ELR (cell line): Measurements from ENCODE around the gene SUPT5H.

Experiments
- DNase-seq: peaks from one replicate; pipeline ENCODE4 v3.0.0-alpha.2; 2015; ENCODE audit warnings: low read depth

SUPT5H gene

GRCh38 chr19:39497701-39497995 lies 52.3 kb downstream of the SUPT5H start:
- no peak for DNase-seq

GRCh38 chr19:39497996-39498797 lies 52.8 kb downstream of the SUPT5H start:
- DNase-seq = peak; percentile 49

GRCh38 chr19:39498798-39499642 lies 53.6 kb downstream of the SUPT5H start, which contains the start of gene DLL3:
TSS of gene DLL3 (plus strand) at chr19:39498947. CDS start at chr19:39498975, 28 bp downstream.
- DNase-seq = no peak

GRCh38 chr19:39499932-39500331 lies 54.5 kb downstream of the SUPT5H start:
- DNase-seq = no peak

GRCh38 chr19:39500543-39500942 lies 55.2 kb downstream of the SUPT5H start:
- DNase-seq = no peak

GRCh38 chr19:39501340-39501739 lies 56.0 kb downstream of the SUPT5H start:
- DNase-seq = no peak

- peak; percentile 62 for DNase-seq
Observed at GRCh38 chr19:39502640-39503417, 57.4 kb downstream of the SUPT5H start.

GRCh38 chr19:39506598-39506943 lies 61.2 kb downstream of the SUPT5H start:
- no peak for DNase-seq

GRCh38 chr19:39506944-39507714 lies 61.7 kb downstream of the SUPT5H start:
- DNase-seq = peak; percentile 67

GRCh38 chr19:39507715-39508364 lies 62.5 kb downstream of the SUPT5H start:
- DNase-seq = no peak

GRCh38 chr19:39508629-39509028 lies 63.2 kb downstream of the SUPT5H start:
- no peak for DNase-seq

GRCh38 chr19:39509233-39509632 lies 63.9 kb downstream of the SUPT5H start:
- DNase-seq = no peak

- DNase-seq = no peak
Observed at GRCh38 chr19:39512988-39513387, 67.6 kb downstream of the SUPT5H start.

- no peak for DNase-seq
Observed at GRCh38 chr19:39514840-39515550, 69.6 kb downstream of the SUPT5H start, which contains the start of gene SELENOV. TSS of gene SELENOV (plus strand) at chr19:39515139. CDS start at chr19:39515213, 74 bp downstream.

- DNase-seq = no peak
Observed at GRCh38 chr19:39515551-39516191, 70.3 kb downstream of the SUPT5H start.

GRCh38 chr19:39516270-39516669 lies 70.9 kb downstream of the SUPT5H start:
- no peak for DNase-seq

GRCh38 chr19:39517432-39517831 lies 72.0 kb downstream of the SUPT5H start:
- no peak for DNase-seq

GRCh38 chr19:39518458-39518857 lies 73.1 kb downstream of the SUPT5H start:
- DNase-seq = no peak

GRCh38 chr19:39518975-39519374 lies 73.6 kb downstream of the SUPT5H start:
- no peak for DNase-seq
